ENCODE results near the gene POU2F1.

DNA sequence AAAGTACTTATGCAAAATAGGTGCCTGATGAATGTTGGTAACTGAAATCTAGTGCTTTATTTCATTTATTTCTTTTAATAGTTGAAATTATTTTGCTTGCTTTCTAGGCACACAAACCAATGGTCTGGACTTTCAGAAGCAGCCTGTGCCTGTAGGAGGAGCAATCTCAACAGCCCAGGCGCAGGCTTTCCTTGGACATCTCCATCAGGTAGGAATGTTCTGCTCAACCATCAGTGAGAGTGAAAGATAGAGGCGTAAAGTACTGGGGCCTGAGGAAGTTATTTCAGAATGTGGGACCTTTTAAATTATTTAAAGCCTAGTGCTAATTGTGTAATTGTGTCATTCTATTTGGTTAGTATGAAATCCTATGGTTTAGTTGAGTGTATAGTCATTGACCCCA, 144.7 kb downstream of the POU2F1 start:
- TF ChIP-seq, protein P1, sequence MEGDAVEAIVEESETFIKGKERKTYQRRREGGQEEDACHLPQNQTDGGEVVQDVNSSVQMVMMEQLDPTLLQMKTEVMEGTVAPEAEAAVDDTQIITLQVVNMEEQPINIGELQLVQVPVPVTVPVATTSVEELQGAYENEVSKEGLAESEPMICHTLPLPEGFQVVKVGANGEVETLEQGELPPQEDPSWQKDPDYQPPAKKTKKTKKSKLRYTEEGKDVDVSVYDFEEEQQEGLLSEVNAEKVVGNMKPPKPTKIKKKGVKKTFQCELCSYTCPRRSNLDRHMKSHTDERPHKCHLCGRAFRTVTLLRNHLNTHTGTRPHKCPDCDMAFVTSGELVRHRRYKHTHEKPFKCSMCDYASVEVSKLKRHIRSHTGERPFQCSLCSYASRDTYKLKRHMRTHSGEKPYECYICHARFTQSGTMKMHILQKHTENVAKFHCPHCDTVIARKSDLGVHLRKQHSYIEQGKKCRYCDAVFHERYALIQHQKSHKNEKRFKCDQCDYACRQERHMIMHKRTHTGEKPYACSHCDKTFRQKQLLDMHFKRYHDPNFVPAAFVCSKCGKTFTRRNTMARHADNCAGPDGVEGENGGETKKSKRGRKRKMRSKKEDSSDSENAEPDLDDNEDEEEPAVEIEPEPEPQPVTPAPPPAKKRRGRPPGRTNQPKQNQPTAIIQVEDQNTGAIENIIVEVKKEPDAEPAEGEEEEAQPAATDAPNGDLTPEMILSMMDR (IDR thresholded peaks at IDR 0.05; ENCODE audit: extremely low read depth in 1 of 2, insufficient read depth in 1 of 2, low read depth in 1 of 2, low read length in 2 of 2), result no peak
- TF ChIP-seq EZH2 (IDR thresholded peaks at IDR 0.05; ENCODE audit: borderline replicate concordance, low read depth, low read length, severe bottlenecking) (no peak), POLR2A (IDR thresholded peaks at IDR 0.05; ENCODE audit: low read depth, low read length) (no peak), POLR2AphosphoS5 (IDR thresholded peaks at IDR 0.05; ENCODE audit: insufficient read depth, low read depth, low read length) (no peak), GATA2 (IDR thresholded peaks at IDR 0.05; ENCODE audit: insufficient read depth, insufficient read length, low read depth, low read length) (no peak), JUN (IDR thresholded peaks at IDR 0.05; ENCODE audit: borderline replicate concordance, insufficient read depth, insufficient read length, low read depth) (no peak), MYC (IDR thresholded peaks at IDR 0.05; ENCODE audit: low read depth, low read length) (no peak), FOS (IDR thresholded peaks at IDR 0.05; ENCODE audit: borderline replicate concordance, insufficient read depth, low read length) (no peak)
- TF ChIP-seq, protein P2, sequence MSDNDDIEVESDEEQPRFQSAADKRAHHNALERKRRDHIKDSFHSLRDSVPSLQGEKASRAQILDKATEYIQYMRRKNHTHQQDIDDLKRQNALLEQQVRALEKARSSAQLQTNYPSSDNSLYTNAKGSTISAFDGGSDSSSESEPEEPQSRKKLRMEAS (IDR thresholded peaks at IDR 0.05; ENCODE audit: insufficient read depth, insufficient read length), result no peak
